ENCODE data around the gene PLTP. TPM values are rescaled to one million over a fixed set of nuclear protein-coding genes. Genes with fewer than 3 reads are reported as not detected.
A peak's percentile ranks its signal among the peaks of the same experiment; 100 is the strongest.

The PLTP gene, protein sequence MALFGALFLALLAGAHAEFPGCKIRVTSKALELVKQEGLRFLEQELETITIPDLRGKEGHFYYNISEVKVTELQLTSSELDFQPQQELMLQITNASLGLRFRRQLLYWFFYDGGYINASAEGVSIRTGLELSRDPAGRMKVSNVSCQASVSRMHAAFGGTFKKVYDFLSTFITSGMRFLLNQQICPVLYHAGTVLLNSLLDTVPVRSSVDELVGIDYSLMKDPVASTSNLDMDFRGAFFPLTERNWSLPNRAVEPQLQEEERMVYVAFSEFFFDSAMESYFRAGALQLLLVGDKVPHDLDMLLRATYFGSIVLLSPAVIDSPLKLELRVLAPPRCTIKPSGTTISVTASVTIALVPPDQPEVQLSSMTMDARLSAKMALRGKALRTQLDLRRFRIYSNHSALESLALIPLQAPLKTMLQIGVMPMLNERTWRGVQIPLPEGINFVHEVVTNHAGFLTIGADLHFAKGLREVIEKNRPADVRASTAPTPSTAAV
- total RNA-seq, result 10 to 100 TPM; 25.0 to 99.3 (median 35.7) TPM

DNA sequence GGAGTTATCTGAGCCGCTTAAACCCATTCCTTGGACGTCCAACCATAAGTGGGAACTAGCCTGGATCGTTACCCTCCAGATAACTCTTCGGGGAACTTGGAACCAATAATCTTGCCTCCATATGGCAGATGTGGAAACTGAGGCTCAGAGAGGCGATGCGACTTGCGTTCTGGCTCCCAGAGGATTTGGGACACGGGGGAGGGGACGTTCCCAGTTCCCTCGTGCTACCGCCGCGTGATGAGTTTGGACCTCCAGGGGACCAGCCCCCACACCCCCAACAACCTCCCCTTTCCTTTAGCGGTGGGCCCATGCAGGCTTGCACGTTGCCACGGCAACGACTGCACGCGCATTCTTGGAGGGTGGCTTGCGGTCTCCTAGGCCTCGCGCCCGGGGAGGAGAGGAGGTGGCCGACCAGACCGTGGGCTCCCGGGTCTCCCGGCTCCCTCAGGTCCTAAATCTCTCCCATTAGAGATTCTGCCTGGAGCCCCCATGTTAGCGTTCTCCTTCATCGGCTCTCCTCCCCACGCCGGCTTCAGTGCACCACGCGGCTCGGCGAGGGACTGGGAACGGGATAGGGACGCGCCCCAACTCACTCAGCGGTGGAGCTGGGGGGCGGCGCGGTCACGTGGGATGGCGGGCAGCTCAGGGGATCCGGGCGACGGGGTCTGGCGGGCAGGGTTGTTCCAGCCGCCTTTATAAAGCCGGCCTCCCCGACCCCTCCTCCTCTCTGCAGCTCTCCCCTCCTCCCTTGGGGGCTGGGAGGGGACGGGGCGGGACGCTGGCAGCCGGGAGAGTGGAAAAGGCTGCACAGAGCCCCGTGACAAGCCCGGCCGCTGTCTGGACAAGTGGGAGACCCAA is at the start of gene PLTP:
PLTP (minus strand) TSS at position 670 of the 858 bp plus-strand sequence. CDS start 703 bp downstream, outside the sequence.
- TF ChIP-seq, protein P1, sequence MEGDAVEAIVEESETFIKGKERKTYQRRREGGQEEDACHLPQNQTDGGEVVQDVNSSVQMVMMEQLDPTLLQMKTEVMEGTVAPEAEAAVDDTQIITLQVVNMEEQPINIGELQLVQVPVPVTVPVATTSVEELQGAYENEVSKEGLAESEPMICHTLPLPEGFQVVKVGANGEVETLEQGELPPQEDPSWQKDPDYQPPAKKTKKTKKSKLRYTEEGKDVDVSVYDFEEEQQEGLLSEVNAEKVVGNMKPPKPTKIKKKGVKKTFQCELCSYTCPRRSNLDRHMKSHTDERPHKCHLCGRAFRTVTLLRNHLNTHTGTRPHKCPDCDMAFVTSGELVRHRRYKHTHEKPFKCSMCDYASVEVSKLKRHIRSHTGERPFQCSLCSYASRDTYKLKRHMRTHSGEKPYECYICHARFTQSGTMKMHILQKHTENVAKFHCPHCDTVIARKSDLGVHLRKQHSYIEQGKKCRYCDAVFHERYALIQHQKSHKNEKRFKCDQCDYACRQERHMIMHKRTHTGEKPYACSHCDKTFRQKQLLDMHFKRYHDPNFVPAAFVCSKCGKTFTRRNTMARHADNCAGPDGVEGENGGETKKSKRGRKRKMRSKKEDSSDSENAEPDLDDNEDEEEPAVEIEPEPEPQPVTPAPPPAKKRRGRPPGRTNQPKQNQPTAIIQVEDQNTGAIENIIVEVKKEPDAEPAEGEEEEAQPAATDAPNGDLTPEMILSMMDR (IDR thresholded peaks at IDR 0.05), result no peak
- TF ChIP-seq POLR2A (IDR thresholded peaks at IDR 0.05), result peak; percentile 33 to 47
- Histone ChIP-seq H3K4me1 (peaks cover 0 to 20% (median 13%) of the 10 kb centered on the region in 4 donors), H3K4me3 (peak within 1 kb of the TSS; percentile 38 to 56 (median 48)), H3K27ac (peak within 1 kb of the TSS; percentile 60 to 81 (median 74)), H3K9me3 (no peaks in the 10 kb centered on the region), H3K36me3 (no peaks in the 10 kb centered on the region), H3K27me3 (no peaks in the 10 kb centered on the region)
- DNase-seq, result peak; percentile 54 to 71 (median 60)

DNA sequence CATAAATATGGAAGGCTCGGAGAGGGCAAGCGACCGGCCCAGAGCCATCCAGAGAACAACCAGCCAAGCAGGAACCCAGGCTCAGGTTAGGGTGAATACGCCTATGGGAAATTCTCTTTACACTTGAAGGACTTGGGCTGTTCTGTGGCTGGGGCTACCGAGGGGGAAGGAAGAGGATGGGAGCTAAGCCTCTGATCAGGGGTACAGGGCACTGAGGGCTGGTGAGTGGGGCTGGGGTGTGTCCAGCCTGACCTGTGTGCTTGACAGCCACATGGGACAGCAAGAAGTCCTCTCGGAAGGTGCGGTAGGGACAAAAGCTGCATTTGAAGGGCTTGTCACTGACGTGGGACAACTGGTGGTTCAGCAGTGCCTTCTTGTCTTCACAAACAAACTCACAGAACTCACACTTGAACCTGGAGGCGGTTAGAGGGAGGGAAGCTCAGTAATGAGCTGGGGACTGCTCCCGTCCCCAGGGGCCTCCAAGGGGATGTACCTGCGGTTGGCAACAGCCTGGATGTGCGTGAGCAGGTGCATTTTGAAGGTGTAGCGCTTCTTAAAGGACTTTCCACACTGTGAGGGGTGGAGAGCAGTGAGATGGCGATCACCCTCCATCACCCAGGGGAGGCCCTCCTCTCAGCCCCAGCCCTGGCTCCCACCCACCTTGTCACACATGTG is 48.1 kb upstream of the PLTP start:
- no peaks in the 10 kb centered on the region for H3K4me1 ChIP-seq
- no peaks in the 10 kb centered on the region for H3K9me3 ChIP-seq
- no peak overlapping the region for H3K27ac ChIP-seq
- TF ChIP-seq, protein P1 (IDR thresholded peaks at IDR 0.05), result no peak
- TF ChIP-seq POLR2A (IDR thresholded peaks at IDR 0.05), result no peak
- no peak overlapping the region for H3K4me3 ChIP-seq
- DNase-seq, result peak in 1 of 3 donors; percentile 22
- peaks cover 0 to 89% (median 0%) of the 10 kb centered on the region in 3 donors for H3K36me3 ChIP-seq
- no peaks in the 10 kb centered on the region for H3K27me3 ChIP-seq

DNA sequence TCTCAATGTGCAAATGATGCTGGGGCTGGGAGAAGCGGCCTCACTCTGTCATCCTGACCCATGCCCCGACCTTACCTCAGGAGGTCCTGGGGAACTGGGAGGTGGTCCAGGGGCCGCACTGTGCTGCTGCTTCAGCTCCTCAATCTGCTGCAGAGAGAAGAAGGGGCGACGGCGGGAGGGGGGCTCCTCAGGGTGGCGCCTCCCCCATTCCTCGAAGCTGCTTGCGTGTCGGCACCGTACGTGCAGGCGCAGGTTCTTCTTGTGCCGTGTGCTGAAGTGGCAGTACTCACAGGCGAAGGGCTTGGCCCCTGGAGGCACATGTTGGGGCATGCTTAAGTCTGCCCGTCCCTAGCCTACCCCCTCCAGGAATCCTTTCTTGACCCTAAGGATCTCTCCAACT is 47.2 kb upstream of the PLTP start:
- H3K4me1 ChIP-seq, result no peaks in the 10 kb centered on the region
- TF ChIP-seq POLR2A (IDR thresholded peaks at IDR 0.05), result no peak
- TF ChIP-seq, protein P1 (IDR thresholded peaks at IDR 0.05), result no peak
- no peaks in the 10 kb centered on the region for H3K9me3 ChIP-seq
- H3K27me3 ChIP-seq, result no peaks in the 10 kb centered on the region
- no peak overlapping the region for H3K27ac ChIP-seq
- H3K36me3 ChIP-seq, result peaks cover 0 to 79% (median 0%) of the 10 kb centered on the region in 3 donors
- peak in 1 of 3 donors; percentile 38 for DNase-seq
- no peak overlapping the region for H3K4me3 ChIP-seq

DNA sequence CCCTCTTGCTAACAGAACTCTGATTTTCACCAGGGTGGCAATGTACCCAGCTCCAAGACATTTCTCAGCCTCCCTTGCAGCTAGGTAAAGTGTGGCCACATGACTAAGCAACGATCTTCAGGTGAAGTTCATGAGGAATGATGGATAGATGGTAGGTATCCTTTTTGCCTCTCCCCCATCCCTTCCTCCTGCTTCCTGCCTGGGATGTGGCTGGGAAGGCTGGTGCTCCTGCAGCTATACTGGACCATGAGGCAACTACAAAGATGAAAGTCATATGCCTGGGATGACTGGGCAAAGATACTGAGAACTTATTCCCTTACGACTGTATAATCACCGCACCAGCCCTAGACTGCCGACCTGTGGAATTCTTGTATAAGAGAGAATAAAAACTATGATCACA is 46.6 kb upstream of the PLTP start:
- H3K36me3 ChIP-seq, result peaks cover 0 to 77% (median 0%) of the 10 kb centered on the region in 3 donors
- no peaks in the 10 kb centered on the region for H3K27me3 ChIP-seq
- DNase-seq, result no peak
- TF ChIP-seq, protein P1 (IDR thresholded peaks at IDR 0.05), result no peak
- no peak for TF ChIP-seq POLR2A (IDR thresholded peaks at IDR 0.05)
- H3K27ac ChIP-seq, result no peak overlapping the region
- no peak overlapping the region for H3K4me3 ChIP-seq
- no peaks in the 10 kb centered on the region for H3K9me3 ChIP-seq
- no peaks in the 10 kb centered on the region for H3K4me1 ChIP-seq
